Bone marrow (tissue), 2 donors: ENCODE results near the gene POMC.
"Not testable (repeated sequence)": the region's sequence is repeated elsewhere in the genome, so short reads cannot be mapped to it uniquely, and the experiment has no call there.

Experiments
- DNase-seq, 2 donors: peaks; one replicate each; lab custom pipeline; 2025; lab: John Stamatoyannopoulos, UW

The POMC gene

DNA sequence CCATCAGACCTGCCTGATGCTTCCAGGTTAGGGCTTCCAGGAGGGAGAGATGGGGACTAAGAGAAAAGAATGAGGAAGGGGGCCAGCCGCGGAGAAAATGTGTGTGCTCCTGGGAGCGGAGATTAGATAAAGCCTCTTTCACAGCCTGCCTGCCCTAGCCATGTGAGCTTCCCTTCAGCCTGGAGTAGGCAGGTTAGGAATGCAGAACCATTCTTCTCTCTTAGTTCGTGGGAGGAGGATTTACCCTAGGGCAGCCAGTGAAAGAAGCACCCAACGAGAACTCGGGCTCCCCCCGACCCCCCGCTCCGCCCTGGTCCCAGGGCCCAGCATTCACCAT is 36.1 kb downstream of the POMC start:
- DNase-seq, result no peak

DNA sequence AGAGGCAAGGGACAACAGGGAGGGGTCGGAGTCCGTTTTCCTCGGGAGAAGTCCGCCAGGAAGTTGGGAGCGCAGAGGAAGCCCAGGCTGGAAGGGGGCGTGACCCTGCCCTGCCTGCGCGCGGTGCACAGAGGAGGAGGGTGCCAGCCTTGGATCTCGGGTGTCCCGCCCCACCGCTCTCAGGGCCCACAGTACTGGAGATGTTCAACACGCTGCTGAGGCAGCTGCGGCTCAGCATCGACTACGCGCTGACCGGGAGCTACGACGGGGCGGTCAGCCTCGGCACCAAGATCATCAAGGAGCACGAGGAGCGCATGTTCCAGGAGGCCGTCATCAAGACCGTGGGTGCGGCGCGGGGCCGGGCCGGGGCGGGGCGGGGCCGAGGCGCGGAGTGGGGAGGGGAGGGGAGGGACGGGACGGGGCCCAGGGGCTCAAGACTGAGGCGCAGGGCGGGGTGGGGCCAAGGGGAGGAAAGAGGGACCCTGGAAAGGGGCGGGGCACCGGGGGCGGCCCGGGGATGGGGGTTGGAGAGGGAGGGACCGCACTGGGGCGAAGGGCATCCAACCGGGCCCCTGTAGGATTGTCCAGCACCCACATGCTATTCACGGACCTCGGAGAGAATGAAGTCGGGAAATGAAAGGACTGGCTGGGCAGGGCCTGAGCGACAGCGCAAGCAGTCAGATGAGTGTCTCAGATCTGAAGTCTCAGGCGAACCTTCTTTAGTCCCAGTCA is 36.6 kb downstream of the POMC start:
- no peak for DNase-seq

DNA sequence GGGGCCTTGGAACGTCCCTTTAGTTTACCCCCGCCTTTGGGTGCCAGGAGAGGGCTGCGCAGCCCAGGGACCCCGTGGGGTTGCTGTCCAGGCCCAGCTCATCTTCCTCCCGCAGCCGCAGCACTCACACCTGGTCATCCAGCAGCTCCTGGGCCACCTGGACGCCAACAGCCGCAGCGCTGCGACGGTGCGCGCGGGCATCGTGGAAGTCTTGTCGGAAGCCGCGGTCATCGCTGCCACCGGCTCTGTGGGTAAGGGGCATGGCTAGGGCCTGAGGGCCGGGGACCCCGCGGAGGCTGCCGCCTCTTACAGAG is 37.2 kb downstream of the POMC start:
- no peak for DNase-seq

DNA sequence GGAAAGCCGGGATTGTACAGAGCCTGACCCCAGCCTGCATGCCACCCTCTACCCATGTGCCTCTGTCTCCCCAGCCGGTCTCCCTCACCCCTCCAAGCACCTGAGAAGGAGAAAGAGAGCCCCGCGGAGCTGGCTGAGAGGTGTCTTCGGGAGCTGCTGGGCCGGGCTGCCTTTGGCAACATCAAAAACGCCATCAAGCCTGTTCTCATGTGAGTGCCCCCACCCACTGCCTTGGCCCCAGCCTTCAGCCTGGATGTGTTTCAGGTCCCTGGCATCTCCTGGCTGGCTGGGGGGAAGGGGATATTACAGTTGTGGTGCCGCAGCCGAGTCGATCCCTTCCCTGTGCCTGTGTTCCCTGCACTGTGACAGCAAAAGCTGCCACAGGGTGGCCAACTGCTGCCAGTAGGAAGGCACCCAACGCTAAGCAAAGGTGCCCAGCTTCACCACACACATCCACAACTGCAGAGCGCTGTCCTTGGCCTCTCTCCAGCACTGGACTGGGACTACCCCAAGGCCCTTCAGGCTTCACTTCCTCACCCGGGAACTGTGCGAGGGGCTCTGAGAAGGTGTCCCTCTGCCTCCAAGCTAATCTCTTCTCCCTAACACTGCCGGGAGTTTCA is 38.4 kb downstream of the POMC start:
- DNase-seq, result no peak

DNA sequence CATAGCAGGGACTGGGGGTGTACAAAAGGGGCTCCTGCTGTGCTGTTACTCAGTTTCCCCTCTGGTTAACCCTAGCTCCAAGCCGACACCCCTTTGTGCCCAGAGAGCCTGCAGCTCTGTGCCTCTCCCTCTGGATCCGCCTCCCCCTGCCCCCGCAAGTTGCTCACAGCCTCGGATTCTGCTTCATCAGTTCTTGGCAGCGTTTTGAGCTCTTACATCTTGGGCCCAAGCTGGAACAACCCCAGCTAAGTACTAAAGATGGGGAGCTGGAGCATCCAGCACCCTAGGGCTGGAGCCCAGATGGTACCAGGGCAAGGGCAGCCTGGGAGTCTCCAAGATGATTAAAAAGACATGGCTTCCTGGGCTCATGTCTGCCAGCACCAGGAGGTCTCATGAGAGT is 40.7 kb downstream of the POMC start:
- no peak for DNase-seq

DNA sequence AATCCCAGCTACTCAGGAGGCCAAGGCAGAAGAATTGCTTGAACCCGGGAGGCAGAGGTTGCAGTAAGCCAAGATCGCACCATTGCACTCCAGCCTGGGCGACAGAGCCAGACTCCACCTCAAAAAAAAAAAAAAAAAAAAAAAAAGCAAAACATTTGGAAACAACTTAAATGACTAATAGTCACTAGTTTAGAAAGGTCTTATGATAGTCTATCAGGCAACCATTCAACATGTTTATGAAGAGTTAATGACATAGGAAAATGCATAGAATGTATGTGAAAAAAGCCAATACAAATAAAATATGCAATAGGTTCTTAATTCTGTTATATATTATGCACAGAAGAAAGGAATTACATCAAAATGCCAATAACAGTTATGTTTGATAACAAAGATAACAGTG is 41.3 kb downstream of the POMC start:
- DNase-seq, result not testable (repeated sequence)

DNA sequence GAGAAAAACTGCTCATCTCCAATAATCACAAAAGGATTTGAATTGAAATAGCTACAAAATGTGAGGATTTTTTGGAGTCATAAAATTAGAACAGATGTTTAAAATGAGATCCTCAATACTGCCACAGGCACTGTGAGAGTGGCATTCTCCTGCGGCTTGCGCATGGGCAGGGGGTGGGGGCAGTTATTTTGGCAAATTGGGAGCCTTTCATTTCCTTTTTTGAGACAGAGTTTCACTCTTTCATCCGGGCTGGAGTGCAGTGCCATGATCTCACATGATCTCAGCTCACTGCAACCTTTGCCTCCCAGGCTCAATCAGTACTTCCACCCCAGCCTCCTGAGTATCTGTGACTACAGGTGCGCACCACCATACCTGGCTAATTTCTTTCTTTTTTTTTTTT is 42.4 kb downstream of the POMC start:
- DNase-seq, result no peak

DNA sequence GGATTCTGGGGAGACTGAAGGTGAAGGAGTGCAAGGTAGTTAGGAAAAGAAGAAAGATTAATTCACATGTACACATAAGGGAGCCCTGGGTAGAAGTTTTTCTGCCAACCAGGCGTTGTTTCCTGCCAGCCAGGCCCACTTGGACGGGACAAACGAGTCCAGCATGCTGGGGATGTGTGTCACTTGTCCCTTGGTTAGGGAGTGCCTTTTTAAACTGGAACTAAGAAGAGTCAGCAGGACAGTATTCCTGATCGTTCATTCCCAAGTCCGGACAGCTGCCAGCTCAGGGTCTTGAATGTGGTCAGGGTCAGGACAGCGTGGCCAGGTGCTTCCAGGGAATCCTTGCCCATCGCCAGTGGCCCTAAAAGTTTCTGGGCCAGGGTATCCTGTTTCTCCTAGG is 43.2 kb downstream of the POMC start:
- no peak for DNase-seq

DNA sequence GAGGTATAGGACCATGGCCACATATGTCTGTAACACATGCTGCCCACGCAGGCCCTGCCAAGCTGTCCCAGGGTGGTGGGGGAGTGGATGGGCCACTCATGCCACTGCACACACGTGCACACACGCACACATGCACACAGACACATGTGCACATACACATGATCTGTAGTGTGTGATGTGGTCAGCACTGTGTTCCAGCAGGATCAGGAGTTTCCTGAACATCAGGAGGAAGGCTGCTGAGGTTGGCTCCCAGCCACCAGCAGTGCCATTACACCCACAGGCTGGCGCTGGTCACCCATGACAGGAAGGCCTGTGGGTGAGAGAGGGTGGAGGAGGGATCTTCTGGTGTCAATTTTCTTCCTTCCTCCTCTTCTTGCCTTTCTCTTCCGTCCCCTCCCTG is 44.7 kb downstream of the POMC start:
- DNase-seq, result no peak

DNA sequence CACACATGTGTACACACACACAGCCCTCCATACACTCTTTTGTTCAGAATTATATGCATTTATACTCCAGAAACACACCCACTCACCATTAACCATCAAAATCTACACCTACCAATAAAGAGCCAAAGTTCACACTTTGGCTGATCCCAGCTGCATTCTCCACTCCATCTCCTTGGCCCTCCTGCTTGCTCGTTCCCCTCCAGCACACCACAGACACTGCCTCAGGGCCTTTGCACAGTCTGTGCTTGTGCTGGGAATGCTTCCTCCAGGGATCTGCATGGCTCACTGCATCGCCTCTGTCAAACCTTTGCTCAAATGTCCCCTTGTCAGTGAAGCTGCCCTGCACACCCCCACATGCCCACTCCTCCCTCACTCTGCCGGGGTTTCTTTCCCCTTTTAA is 46.0 kb downstream of the POMC start:
- DNase-seq, result no peak

DNA sequence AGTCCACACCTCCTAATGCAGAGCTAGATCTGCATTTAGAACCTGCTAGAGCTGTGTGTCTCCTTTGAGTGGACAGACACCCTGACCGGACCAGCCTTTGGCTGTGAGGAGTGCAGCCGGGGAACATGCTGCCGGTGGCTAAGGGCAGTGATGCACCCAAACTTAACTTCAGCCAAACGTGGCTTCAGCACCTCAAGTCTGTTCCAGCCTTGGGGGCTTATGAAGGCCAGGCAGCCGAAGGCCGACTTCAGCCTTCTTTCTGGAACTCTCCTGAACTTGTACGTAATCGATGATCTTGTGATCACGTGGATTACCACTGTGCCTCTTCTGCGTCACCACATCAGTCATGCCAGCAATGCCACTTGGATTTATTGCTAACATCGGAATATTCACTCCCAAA is 49.1 kb downstream of the POMC start:
- no peak for DNase-seq

DNA sequence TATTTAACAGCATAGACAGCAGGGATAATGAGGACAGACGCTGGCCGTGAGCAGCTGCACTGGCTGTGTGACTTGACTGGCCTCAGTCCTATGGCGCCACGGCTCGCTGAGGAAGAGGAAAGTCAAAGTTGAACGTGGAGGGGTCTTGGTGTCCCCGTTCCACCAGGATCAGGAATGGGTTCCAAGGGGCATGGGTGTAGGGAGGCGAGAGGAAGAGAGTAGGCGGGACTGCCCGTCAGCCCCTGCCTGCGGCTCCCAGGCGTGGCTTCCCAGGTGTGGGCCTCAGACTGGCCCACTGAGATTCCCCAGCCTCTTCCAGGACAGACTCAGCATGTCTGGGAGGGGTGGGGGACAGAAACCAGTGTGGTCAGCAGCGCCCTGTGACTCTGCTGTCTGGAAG is 51.4 kb downstream of the POMC start:
- no peak for DNase-seq

DNA sequence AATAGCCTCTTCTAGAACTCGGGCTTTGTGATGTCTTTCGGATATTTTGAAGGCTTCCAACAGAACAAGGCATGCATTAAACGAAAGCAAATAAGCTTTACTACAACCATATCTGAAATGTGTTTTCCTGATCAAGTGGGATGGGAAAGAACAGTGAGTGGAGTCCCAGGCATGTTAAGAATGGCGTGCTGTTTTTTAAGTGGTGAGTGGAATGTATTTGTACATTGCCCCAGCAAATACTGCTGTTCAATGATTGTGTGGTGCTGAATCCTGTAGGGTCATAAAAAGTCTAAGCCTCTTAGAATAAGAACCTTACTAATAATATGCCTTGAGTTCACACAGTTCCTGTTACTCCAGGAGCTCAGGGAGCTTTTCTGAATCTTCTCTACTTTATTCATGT is 52.5 kb downstream of the POMC start:
- no peak for DNase-seq

DNA sequence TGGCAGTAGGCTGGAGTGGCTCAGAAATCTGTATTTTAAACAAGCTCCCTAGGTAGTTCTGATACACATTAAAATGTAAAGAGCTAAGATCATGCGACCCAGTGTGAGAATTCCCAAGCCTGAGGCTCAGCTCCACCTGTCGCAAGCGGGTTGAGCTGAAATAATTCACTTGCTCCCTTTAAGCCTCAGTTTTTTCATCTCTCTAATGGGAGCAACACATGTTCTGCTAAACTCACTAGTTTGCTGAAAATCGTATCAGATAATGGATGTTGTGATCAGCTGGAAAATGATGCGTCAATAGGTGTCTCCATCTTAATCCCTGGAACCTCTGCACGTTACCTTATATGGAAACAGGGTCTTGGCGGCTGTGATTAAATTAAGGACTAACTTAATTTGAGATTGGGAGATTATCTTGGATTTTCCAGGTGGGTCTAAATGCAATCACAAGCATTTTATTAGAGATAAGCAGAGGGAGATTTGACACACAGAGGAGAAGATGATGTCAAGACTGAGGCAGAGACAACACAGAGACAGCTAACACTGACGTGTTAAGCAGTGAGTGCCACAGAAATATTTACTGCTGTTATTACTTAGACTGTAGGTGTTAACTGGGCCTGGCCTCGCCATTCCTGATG is 53.0 kb downstream of the POMC start:
- DNase-seq, result no peak

DNA sequence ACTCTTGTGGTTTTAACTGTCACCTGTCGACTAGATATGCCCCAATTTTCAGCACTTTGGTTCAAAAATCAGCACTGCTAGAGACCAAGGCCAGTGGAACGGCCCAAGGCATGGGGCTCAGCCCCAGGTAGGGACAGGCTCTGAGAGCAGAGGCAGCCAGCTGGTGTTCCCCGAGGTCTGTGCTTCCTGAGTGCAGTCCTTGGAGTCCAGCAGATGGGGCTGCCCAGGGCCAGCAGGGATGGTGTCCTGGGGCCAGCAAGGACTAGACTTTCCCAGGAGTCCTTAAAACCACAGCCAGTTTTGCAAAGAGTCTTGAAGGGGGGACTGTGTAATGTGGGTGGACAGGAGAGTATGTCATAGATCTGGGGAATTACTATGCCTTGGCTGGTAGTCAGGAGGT is 56.3 kb downstream of the POMC start:
- DNase-seq, result no peak
